Stimulated activated CD4-positive, alpha-beta T cell treated with anti-CD3 and anti-CD28 coated beads, Interleukin-12 subunit alpha, Interleukin-12 subunit beta, amount 100 ng/mL, for 48 hours (primary cell): ENCODE measurements around the gene SLC38A3.

Experiments
- DNase-seq, 3 donors: peaks; one replicate each; pipeline ENCODE4 v3.0.0-alpha.2; 2020; ENCODE audit warnings: low read depth in 2 of 3, low spot score in 1 of 3

The SLC38A3 gene

GRCh38 chr3:50168791-50169190 lies 36.3 kb upstream of the SLC38A3 start:
- no peak for DNase-seq

GRCh38 chr3:50169232-50169832 lies 35.7 kb upstream of the SLC38A3 start:
- DNase-seq: no peak

GRCh38 chr3:50169858-50170257 lies 35.2 kb upstream of the SLC38A3 start:
- no peak for DNase-seq

- DNase-seq: no peak
Observed at GRCh38 chr3:50170689-50171088, 34.4 kb upstream of the SLC38A3 start.

DNA sequence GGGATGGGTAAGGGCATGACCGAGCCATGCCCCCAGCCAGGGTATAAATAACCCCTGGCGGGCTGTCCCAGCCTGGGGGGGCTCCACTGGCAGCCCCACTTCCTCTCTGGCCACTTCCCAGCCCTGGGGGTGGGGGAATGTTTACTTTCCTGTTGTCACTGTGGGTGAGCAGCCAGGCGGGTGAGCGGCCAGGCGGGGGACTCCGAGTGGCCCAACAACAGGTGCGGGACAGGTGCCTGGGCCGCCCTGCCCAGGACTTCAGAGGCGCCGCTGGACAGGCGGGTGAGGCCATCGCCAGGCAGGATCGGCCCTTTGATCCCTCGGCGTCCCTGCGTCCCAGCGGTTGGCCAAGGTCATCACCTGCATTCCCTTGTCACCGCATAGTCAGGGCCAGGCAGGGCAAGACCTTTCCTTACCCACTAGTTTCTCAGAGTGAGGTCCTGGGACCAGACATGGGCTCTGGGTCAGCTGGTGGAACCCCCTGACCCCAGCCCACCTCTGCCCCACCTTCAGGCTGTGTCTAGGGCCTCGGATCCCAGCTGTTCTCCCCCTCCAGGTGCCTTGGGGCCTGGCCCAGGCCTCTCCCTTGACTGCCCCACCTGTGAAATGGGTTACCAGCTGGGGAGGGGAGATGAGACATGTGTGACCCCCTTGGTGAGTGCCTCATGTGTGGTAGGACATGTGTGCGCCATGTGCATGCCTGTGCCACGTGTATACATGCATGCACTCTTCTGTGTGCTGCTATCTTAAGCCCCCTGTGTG lies 33.4 kb upstream of the SLC38A3 start:
- DNase-seq: no peak

- DNase-seq: no peak
Observed at GRCh38 chr3:50172626-50173220, 32.3 kb upstream of the SLC38A3 start.

DNA sequence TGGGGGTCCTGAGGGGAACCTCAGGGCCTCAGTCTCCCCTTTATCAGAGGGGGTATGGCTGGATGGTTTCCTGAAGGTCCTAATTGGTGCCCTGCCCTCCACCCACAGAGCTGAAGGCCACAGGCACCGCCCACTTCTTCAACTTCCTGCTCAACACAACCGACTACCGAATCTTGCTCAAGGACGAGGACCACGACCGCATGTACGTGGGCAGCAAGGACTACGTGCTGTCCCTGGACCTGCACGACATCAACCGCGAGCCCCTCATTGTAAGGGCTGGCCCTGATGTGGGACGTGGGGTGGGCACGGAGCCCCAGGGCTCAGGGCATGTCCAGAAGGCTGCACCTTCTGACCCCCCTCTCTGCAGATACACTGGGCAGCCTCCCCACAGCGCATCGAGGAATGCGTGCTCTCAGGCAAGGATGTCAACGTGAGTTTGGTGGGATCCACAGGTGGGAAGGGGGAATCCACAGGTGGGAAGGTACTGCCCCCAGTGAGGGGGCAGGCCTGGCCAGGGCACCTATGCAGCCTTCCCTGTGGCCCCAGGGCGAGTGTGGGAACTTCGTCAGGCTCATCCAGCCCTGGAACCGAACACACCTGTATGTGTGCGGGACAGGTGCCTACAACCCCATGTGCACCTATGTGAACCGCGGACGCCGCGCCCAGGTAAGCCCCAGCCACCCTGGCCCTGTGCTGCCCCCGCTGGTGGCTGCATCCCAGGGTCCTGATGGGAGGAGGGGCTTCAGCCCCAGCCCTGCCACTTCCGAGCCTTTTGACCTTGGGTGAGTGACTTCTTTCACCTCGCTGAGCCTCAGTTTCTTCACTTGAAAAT lies 31.2 kb upstream of the SLC38A3 start:
- no peak for DNase-seq

DNA sequence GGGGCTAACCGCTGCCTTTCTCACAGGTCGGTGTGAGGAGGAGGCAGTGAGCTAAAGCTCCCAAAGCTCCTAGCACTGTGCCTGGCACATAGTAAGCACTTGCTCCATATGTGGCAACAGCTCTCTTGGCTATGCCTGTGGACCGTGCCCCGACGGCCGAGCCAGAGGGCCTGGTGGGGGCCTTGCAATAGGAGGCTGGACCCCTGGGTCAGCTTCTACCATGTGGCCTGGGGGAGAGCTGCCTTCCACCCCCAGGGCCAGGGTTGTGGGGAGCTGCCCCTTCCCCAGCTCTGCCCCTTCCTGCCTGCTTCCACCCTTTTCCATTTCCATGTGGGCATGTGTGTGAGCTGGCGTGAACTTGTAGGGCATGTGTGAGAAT lies 30.6 kb upstream of the SLC38A3 start:
- no peak for DNase-seq

GRCh38 chr3:50174947-50175524 lies 30.0 kb upstream of the SLC38A3 start:
- no peak for DNase-seq

GRCh38 chr3:50177346-50177745 lies 27.7 kb upstream of the SLC38A3 start:
- no peak for DNase-seq

DNA sequence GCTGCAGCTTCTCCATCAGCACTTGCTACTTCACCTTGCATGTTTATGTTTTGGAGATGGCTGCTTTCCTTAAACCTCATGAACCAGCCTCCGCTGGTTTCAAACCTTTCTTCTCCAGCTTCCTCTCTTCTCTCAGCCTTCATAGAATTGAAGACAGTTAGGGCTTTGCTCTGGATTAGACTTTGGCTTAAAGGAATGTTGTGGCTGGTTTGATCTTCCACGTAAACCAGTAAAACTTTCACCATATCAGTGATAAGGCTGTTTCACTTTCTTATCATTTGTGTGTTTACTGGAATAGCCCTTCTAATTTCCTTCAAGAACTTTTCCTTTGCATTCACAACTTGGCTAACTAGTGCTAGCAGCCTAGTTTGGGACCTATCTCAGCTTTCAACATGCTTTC lies 25.4 kb upstream of the SLC38A3 start:
- DNase-seq: no peak

- no peak for DNase-seq
Observed at GRCh38 chr3:50181985-50182384, 23.1 kb upstream of the SLC38A3 start.

GRCh38 chr3:50182533-50183099 lies 22.5 kb upstream of the SLC38A3 start:
- no peak for DNase-seq

DNA sequence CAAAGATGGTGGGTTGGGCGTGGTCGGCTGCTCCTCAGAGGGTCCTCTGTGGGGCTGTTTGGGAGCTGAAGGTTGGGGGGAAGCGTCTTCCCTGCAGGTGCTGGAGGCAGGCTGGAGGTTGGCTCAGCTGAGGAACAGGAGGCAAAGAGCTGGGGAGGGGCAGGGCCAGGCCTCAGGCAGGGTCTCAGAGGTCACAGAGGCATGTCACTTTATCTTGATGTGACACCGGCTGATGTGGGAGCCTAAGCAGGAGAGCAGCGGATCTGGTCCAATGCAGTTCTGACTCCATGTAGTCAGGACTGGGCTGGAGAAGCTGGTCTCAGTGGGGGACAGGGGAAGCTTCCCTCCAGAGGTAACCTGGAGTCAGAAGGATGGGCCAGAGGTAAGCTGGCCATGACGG lies 21.3 kb upstream of the SLC38A3 start:
- no peak for DNase-seq

- no peak for DNase-seq
Observed at GRCh38 chr3:50184242-50184978, 20.7 kb upstream of the SLC38A3 start.

GRCh38 chr3:50185230-50185629 lies 19.8 kb upstream of the SLC38A3 start:
- DNase-seq: no peak

GRCh38 chr3:50186096-50186495 lies 19.0 kb upstream of the SLC38A3 start:
- DNase-seq: no peak

DNA sequence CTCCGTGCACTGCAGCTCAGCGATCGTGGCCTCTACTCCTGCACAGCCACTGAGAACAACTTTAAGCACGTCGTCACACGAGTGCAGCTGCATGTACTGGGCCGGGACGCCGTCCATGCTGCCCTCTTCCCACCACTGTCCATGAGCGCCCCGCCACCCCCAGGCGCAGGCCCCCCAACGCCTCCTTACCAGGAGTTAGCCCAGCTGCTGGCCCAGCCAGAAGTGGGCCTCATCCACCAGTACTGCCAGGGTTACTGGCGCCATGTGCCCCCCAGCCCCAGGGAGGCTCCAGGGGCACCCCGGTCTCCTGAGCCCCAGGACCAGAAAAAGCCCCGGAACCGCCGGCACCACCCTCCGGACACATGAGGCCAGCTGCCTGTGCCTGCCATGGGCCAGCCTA lies 17.3 kb upstream of the SLC38A3 start:
- no peak for DNase-seq

DNA sequence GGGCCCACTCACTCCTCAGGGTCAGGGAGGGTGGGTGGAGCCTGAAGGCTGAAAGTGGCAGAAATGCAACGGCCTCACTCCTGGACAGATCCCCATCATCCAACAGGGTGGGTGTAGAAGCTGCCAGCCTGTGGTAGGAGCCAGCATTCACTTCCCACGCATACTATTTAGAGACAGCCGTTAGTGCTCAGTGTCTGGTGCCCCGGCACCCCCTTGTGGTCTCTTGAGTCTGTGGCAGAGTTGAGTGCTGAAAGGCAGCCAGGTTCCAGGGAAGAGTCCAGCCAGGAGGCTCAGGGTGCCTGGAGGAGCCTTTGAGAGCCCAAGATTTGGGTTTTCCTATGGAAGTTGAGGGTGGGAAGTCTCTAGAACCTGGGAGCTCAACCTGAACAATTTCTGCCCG lies 15.8 kb upstream of the SLC38A3 start:
- DNase-seq: peak in 2 of 3 donors; percentile 24 to 45

GRCh38 chr3:50189989-50190388 lies 15.1 kb upstream of the SLC38A3 start:
- DNase-seq: no peak
